ENCODE data around the gene LRP5. TPM values are rescaled to one million over a fixed set of nuclear protein-coding genes. Genes with fewer than 3 reads are reported as not detected.

Gene LRP5
- total RNA-seq, 1 experiment from 2014 or later: 32.8 TPM

DNA sequence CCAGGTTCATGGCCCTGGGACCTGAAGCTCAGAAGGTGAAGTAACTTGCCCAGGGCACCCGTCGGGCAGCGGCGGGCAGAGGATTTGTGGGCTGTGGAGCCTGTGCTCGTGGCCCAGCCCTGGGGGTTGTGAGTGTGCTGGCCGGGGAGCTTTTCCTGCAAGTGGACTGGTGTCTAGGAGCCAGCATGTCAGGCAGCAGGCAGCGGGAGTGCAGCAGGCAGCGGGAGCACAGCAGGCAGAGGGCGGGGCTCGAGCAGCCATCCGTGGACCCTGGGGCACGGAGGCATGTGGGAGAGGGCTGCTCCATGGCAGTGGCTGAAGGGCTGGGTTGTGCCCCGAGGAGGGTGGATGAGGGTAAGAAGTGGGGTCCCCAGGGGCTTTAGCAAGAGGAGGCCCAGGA, 75.4 kb downstream of the LRP5 start:
- Mint-ChIP-seq H3K9me3 (ENCODE audit: unreplicated experiment) (no peaks in the 10 kb centered on the region), H3K4me1 (ENCODE audit: insufficient read depth, unreplicated experiment) (no peaks in the 10 kb centered on the region), H3K27ac (ENCODE audit: low read depth, unreplicated experiment) (no peak overlapping the region), H3K36me3 (ENCODE audit: insufficient read depth, unreplicated experiment) (peaks cover 25% of the 10 kb centered on the region), H3K27me3 (ENCODE audit: insufficient read depth, unreplicated experiment) (no peaks in the 10 kb centered on the region), H3K4me3 (ENCODE audit: unreplicated experiment) (no peak overlapping the region)
- intact Hi-C loops (cut with micrococcal nuclease): no loop called here
- DNase-seq (ENCODE audit: unreplicated experiment): no peak
- no TSS peak for BruUV-seq (replicated peaks)
- no peak for TF ChIP-seq CTCF (IDR thresholded peaks at IDR 0.05; ENCODE audit: unreplicated experiment)
- ChIA-PET POLR2A (no interaction called here), CTCF (interaction anchor here (1.8 kb wide), 1 partner anchor 131 kb away, joined by 8 read pairs; no protein-coding TSS in a partner anchor)

- H3K4me3 Mint-ChIP-seq (ENCODE audit: unreplicated experiment): no peak overlapping the region
- H3K4me1 Mint-ChIP-seq (ENCODE audit: insufficient read depth, unreplicated experiment): no peaks in the 10 kb centered on the region
- no peak for TF ChIP-seq CTCF (IDR thresholded peaks at IDR 0.05; ENCODE audit: unreplicated experiment)
- POLR2A ChIA-PET: no interaction called here
- H3K36me3 Mint-ChIP-seq (ENCODE audit: insufficient read depth, unreplicated experiment): peaks cover 25% of the 10 kb centered on the region
- no peak for DNase-seq (ENCODE audit: unreplicated experiment)
- H3K9me3 Mint-ChIP-seq (ENCODE audit: unreplicated experiment): no peaks in the 10 kb centered on the region
- no TSS peak for BruUV-seq (replicated peaks)
- H3K27me3 Mint-ChIP-seq (ENCODE audit: insufficient read depth, unreplicated experiment): no peaks in the 10 kb centered on the region
- H3K27ac Mint-ChIP-seq (ENCODE audit: low read depth, unreplicated experiment): no peak overlapping the region
- intact Hi-C loops (cut with micrococcal nuclease): no loop called here
- CTCF ChIA-PET: interaction anchor here (1.8 kb wide), 1 partner anchor 132 kb away, joined by 8 read pairs; no protein-coding TSS in a partner anchor
Measured at GRCh38 chr11:68388595-68389198, 76.3 kb downstream of the LRP5 start.

DNA sequence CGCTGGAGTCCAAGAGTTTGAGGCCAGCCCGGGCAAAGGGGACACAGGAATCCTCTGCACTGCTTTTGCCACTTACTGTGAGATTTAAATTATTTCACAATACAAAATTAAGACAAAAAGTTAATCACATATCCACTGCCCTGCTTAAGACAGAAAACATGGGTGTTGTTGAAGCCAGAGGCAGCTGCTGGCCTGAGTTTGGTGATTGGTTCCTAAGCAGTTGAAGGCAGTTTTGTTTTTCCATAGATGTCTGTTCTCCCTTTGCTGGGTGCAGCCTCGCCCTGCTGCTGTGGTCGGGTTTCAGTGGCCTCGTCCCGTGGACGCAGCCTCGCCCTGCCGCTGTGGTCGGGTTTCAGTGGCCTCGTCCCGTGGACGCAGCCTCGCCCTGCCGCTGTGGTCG, 77.9 kb downstream of the LRP5 start:
- ChIA-PET POLR2A (no interaction called here), CTCF (no interaction called here)
- BruUV-seq (replicated peaks): no TSS peak

DNA sequence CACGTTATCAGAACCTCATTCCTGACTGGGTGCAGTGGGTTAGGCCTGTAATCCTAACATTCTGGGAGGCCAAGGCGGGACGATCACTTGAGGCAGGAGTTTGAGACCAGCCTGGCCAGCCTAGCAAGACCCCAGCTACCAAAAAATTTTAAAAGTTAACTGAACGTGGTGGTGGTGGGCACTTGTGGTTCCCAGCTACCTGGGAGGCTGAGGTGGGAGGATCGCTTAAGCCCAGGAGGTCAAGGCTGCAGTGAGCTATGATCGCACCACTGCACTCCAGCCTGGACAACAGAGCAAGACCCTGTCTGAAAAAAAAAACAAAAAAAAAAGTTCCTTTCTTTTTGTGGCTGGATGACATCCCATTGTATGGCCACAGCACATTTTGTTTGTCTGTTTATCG, 80.4 kb downstream of the LRP5 start:
- no peaks in the 10 kb centered on the region for H3K4me1 Mint-ChIP-seq (ENCODE audit: insufficient read depth, unreplicated experiment)
- no peak for TF ChIP-seq CTCF (IDR thresholded peaks at IDR 0.05; ENCODE audit: unreplicated experiment)
- POLR2A ChIA-PET: no interaction called here
- DNase-seq (ENCODE audit: unreplicated experiment): no peak
- no peak overlapping the region for H3K27ac Mint-ChIP-seq (ENCODE audit: low read depth, unreplicated experiment)
- intact Hi-C loops (cut with micrococcal nuclease): no loop called here
- H3K4me3 Mint-ChIP-seq (ENCODE audit: unreplicated experiment): no peak overlapping the region
- CTCF ChIA-PET: no interaction called here
- H3K36me3 Mint-ChIP-seq (ENCODE audit: insufficient read depth, unreplicated experiment): peaks cover 21% of the 10 kb centered on the region
- no peaks in the 10 kb centered on the region for H3K9me3 Mint-ChIP-seq (ENCODE audit: unreplicated experiment)
- BruUV-seq (replicated peaks): no TSS peak
- no peaks in the 10 kb centered on the region for H3K27me3 Mint-ChIP-seq (ENCODE audit: insufficient read depth, unreplicated experiment)

More for the DNA sequence above, 77.9 kb downstream of the LRP5 start:
- no peak for TF ChIP-seq CTCF (IDR thresholded peaks at IDR 0.05; ENCODE audit: unreplicated experiment)
- no peak overlapping the region for H3K27ac Mint-ChIP-seq (ENCODE audit: low read depth, unreplicated experiment)
- no peaks in the 10 kb centered on the region for H3K9me3 Mint-ChIP-seq (ENCODE audit: unreplicated experiment)
- no peak overlapping the region for H3K4me3 Mint-ChIP-seq (ENCODE audit: unreplicated experiment)
- intact Hi-C loops (cut with micrococcal nuclease): no loop called here
- no peaks in the 10 kb centered on the region for H3K4me1 Mint-ChIP-seq (ENCODE audit: insufficient read depth, unreplicated experiment)
- DNase-seq (ENCODE audit: unreplicated experiment): no peak
- no peaks in the 10 kb centered on the region for H3K27me3 Mint-ChIP-seq (ENCODE audit: insufficient read depth, unreplicated experiment)
- H3K36me3 Mint-ChIP-seq (ENCODE audit: insufficient read depth, unreplicated experiment): peaks cover 25% of the 10 kb centered on the region

Data from MCF 10A (cell line).